ENCODE measurements around the gene KDM4F. TPM values are rescaled to one million over a fixed set of nuclear protein-coding genes. Genes with fewer than 3 reads are reported as not detected.
A peak's percentile ranks its signal among the peaks of the same experiment; 100 is the strongest.

Gene KDM4F
- total RNA-seq, 8 experiments from 2014 or later = 0.05 to 0.47 (median 0.18) TPM; not detected in 4

DNA sequence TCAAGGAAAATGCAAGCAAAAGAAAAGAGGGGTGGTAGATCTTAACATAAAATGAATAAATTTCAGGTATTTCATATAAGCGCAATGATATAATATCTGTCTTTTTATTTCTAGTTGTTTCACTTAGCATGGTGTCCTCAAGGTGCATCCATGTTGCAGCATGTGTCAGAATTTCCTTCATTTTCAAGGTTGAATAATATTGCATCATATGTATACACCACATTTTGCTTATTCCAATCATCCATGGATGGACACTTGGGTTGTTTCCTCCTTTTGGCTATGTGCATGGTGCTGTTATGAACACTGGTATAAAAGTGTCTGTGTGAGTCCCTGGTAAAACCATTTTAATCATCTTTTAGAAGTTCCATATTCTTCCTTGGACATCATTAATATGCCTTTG lies 7.0 kb upstream of the KDM4F start:
- no peak overlapping the region for H3K27ac ChIP-seq
- in situ Hi-C loops (cut with MboI; ENCODE audit: low pct_unique_long_range_greater_than_20kb in 2 of 9, low sequenced_read_pairs in 9 of 9, unreplicated experiment in 9 of 9) = no loop called here

DNA sequence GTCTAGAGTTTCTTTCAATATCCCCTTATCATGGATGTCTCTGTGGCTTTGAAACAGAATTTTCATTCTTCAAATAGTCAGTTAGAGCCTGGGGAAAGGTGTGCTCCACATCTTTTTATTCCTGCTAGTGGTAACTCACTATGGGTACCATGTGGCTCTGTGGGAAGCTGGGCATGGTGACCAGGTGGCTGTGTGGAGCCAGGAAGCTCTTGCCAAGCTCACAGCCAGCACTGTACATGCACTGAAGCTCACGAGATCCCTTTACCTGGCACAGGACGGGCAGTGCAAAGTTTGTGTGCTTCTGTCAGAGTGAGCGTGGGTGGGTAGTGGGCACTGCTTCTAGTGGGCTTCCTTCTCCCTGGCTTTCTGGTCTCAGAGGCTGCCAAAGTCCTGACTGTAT lies 6.3 kb upstream of the KDM4F start:
- Histone ChIP-seq H3K4me1 (replicated peaks in 1 of 2) (no peaks in the 10 kb centered on the region), H3K27ac (no peak overlapping the region), H3K4me3 (no peak overlapping the region)
- ATAC-seq (replicated peaks in 6 of 8) = no peak
- 79 to 100% methylated on average over 1 to 2 of the region's 3 CpGs; no CpG with 5 or more reads in 8 of the 10 experiments for WGBS, 10 experiments
- in situ Hi-C loops (cut with MboI; ENCODE audit: low pct_unique_long_range_greater_than_20kb in 2 of 9, low sequenced_read_pairs in 9 of 9, unreplicated experiment in 9 of 9) = no loop called here

More for the DNA sequence above, 7.0 kb upstream of the KDM4F start:
- no peak for ATAC-seq (replicated peaks in 6 of 8)
- Histone ChIP-seq H3K4me1 (replicated peaks in 1 of 2) (no peaks in the 10 kb centered on the region), H3K4me3 (no peak overlapping the region)
- WGBS, 10 experiments = 86 to 100% (median 100%) methylated on average over 1 of the region's 1 CpG; no CpG with 5 or more reads in 1 of the 10 experiments

DNA sequence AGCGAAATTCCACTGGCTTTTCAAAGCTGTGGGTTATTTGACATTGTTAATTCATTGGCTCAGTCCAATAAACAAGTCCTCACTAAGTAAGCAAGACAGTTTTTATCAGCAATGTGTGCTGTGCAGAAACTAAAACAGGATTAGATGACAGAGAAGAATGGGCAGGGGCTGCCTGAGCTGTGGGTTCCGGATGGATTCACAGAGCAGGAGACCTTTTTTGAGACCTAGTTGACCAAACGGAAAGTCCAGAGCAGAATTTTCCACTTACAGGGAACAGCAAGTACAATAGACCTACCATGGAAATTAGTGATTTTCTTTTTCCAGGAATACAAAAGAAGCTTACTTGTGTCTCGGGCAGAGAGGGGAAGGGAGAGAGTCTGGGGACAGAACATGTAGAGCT lies 5.2 kb upstream of the KDM4F start:
- Histone ChIP-seq H3K4me3 (no peak overlapping the region), H3K4me1 (replicated peaks in 1 of 2) (no peaks in the 10 kb centered on the region), H3K27ac (no peak overlapping the region)
- WGBS, 10 experiments = 40 to 100% (median 82%) methylated on average over 1 to 4 of the region's 4 CpGs
- ATAC-seq (replicated peaks in 6 of 8) = peak in 1 of 8 experiments; percentile 38
- in situ Hi-C loops (cut with MboI; ENCODE audit: low pct_unique_long_range_greater_than_20kb in 2 of 9, low sequenced_read_pairs in 9 of 9, unreplicated experiment in 9 of 9) = no loop called here

DNA sequence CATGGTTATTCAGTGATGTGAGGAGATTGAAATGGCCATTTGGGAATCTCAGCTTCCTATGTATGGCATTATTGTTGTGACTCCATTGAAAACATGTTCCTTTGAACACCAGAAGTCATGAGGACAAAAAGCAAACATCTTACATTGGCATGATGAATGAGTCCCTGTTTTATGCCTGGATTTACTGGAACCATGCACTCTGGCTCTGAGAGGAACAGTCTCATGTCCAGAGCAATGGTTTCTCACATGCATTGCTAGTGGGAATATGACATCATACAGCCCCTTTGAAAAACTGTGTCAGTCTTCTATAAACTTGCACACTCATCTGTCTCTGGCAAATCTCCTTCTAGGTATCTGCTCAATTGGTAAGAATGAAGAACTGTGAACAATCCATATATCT lies 3.4 kb upstream of the KDM4F start:
- in situ Hi-C loops (cut with MboI; ENCODE audit: low pct_unique_long_range_greater_than_20kb in 2 of 9, low sequenced_read_pairs in 9 of 9, unreplicated experiment in 9 of 9) = no loop called here
- Histone ChIP-seq H3K4me3 (no peak overlapping the region), H3K27ac (no peak overlapping the region), H3K4me1 (replicated peaks in 1 of 2) (no peaks in the 10 kb centered on the region)
- ATAC-seq (replicated peaks in 6 of 8) = peak in 5 of 8 experiments; percentile 31 to 73 (median 35)

DNA sequence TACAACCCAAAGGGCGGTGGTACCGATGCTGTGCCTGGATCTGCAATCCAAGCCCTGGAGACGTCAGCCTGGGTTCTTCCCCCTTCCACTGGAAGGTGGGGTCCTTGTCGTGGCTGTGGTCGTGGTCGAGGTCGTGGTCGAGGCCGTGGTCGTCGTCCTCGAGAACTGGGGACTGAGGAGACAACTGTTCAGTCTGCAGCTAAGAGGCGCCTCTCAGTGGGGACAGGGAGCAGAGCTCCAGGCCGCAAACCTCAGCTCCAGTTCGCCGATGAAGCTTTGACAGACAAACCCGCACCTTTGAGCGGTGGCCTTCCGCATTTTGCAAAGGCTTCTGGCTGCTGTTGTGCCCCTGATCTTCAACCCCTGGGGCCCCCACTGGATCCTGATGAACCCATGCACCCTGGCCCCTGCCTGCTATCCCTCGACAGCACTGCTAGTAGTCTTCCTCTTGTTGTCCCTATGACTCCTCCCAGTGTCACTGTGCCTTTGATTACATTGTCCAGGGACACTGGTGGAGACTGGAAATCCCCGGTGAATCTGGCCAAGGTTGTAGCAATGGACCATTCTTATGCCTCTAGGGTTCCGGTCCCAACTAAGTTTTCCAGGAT lies 1.5 kb downstream of the KDM4F start:
- 50 to 100% (median 97%) methylated on average over 1 to 11 of the region's 22 CpGs; no CpG with 5 or more reads in 3 of the 10 experiments for WGBS, 10 experiments
- Histone ChIP-seq H3K4me3 (no peak overlapping the region), H3K27ac (no peak overlapping the region), H3K4me1 (replicated peaks in 1 of 2) (no peaks in the 10 kb centered on the region)
- in situ Hi-C loops (cut with MboI; ENCODE audit: low pct_unique_long_range_greater_than_20kb in 2 of 9, low sequenced_read_pairs in 9 of 9, unreplicated experiment in 9 of 9) = loop anchor here in 2 of 9 experiments (25.0 kb wide), 1 partner anchor 712 kb away; no protein-coding TSS in a partner anchor
- no peak for ATAC-seq (replicated peaks in 6 of 8)

DNA sequence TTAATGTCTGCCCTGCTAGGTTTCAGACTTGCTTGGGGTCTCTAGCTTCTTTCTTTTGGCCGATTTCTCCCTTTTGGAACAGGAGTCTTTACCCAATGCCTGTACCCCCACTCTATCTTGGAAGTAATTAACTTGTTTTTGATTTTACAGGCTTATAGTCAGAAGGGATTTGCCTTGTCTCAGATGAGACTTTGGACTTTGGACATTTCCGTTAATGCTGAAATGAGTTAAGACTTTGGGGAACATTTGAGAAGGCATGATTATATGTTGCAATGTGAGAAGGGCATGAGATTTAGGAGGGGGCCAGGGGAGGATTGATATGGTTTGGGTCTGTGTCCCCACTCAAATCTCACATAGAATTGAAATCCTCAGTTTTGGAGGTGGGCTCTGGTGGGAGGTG lies 5.1 kb downstream of the KDM4F start:
- no peaks in the 10 kb centered on the region for H3K4me1 ChIP-seq (replicated peaks in 1 of 2)
- ATAC-seq (replicated peaks in 6 of 8) = no peak
- 72 to 100% (median 88%) methylated on average over 1 to 2 of the region's 2 CpGs; no CpG with 5 or more reads in 7 of the 10 experiments for WGBS, 10 experiments
- in situ Hi-C loops (cut with MboI; ENCODE audit: low pct_unique_long_range_greater_than_20kb in 2 of 9, low sequenced_read_pairs in 9 of 9, unreplicated experiment in 9 of 9) = loop anchor here in 2 of 9 experiments (25.0 kb wide), 1 partner anchor 708 kb away; no protein-coding TSS in a partner anchor
- no peak overlapping the region for H3K27ac ChIP-seq
- H3K4me3 ChIP-seq = no peak overlapping the region

DNA sequence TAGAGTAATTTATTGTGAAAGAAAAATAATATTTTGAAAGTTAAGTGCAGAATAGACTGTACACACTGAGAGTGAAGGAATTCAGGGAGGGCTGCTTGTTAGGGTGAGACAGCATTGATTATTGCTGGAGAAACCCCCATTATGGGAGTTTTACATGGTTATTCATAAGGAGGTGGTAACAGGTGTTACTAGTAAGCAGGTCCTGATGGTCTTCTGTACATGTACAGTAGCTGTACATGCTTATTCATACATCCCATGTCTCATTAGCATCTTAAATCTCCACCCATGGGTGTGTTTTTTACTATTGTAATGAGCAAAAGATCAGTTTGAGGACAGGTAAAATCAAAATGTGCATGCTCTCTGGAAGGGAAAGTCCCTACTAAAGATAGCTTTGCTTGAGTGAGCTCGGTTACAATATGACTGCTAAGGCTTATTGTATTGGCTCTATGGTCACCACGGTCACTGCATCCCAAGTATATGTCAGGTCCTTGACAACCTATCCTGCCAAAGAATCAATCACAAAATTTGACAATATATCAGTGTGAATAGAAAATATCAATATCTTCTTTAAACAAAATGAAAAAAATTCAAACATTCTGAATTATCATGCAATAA lies 6.2 kb downstream of the KDM4F start:
- H3K27ac ChIP-seq = no peak overlapping the region
- no peaks in the 10 kb centered on the region for H3K4me1 ChIP-seq (replicated peaks in 1 of 2)
- in situ Hi-C loops (cut with MboI; ENCODE audit: low pct_unique_long_range_greater_than_20kb in 2 of 9, low sequenced_read_pairs in 9 of 9, unreplicated experiment in 9 of 9) = loop anchor here in 2 of 9 experiments (25.0 kb wide), 1 partner anchor 707 kb away; no protein-coding TSS in a partner anchor
- no peak overlapping the region for H3K4me3 ChIP-seq
- 0 to 91% (median 30%) methylated on average over 1 to 2 of the region's 2 CpGs for WGBS, 10 experiments
- peak in 2 of 8 experiments; percentile 30 to 50 for ATAC-seq (replicated peaks in 6 of 8)

DNA sequence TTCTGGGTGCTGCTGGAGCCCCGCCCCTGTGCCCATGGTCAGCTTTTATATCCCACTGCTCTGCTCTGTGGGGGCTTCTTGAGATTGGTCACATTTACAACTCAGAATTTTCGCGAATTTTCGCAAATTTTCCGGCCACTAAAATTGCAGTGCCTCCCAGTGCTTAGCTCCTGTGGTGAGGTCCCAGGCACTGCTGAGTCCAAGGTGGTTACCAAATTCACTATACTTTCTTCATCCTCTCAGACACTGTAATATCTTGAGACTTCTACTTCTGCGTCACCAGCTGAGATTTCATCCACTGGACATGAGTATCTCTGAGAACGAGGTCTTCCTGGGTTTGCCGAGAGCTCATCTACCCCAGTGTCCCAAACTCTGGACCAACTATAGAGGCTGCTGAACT lies 8.7 kb downstream of the KDM4F start:
- Histone ChIP-seq H3K4me1 (replicated peaks in 1 of 2) (no peaks in the 10 kb centered on the region), H3K27ac (no peak overlapping the region), H3K4me3 (no peak overlapping the region)
- WGBS, 10 experiments = 60 to 100% (median 97%) methylated on average over 1 to 8 of the region's 8 CpGs; no CpG with 5 or more reads in 2 of the 10 experiments
- in situ Hi-C loops (cut with MboI; ENCODE audit: low pct_unique_long_range_greater_than_20kb in 2 of 9, low sequenced_read_pairs in 9 of 9, unreplicated experiment in 9 of 9) = loop anchor here in 2 of 9 experiments (25.0 kb wide), 1 partner anchor 704 kb away; no protein-coding TSS in a partner anchor
- ATAC-seq (replicated peaks in 6 of 8) = no peak

DNA sequence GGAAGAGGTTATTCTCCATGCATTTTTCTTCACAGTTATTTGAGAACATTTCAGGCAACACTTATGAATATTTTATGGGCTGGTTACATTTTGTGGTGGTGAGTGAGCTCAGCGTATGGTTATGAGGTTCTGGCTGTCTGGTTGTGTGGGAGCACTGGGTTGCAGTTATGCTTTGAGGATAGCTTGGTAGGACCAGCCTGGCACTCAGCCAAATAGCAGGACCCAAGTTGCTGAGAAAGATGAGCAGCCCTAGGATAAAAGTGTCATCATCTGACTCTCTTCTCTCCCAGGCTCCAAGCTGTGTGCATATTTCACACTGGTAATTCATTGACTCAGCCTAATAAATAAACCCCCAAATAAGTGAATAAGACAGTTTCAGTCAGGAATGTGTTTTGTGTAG lies 9.4 kb downstream of the KDM4F start:
- in situ Hi-C loops (cut with MboI; ENCODE audit: low pct_unique_long_range_greater_than_20kb in 2 of 9, low sequenced_read_pairs in 9 of 9, unreplicated experiment in 9 of 9) = loop anchor here in 2 of 9 experiments (25.0 kb wide), 1 partner anchor 704 kb away; no protein-coding TSS in a partner anchor
- Histone ChIP-seq H3K4me1 (replicated peaks in 1 of 2) (no peaks in the 10 kb centered on the region), H3K4me3 (no peak overlapping the region), H3K27ac (no peak overlapping the region)
- 22 to 100% (median 80%) methylated on average over 1 of the region's 1 CpG; no CpG with 5 or more reads in 3 of the 10 experiments for WGBS, 10 experiments
- peak in 3 of 8 experiments; percentile 44 to 78 (median 76) for ATAC-seq (replicated peaks in 6 of 8)

DNA sequence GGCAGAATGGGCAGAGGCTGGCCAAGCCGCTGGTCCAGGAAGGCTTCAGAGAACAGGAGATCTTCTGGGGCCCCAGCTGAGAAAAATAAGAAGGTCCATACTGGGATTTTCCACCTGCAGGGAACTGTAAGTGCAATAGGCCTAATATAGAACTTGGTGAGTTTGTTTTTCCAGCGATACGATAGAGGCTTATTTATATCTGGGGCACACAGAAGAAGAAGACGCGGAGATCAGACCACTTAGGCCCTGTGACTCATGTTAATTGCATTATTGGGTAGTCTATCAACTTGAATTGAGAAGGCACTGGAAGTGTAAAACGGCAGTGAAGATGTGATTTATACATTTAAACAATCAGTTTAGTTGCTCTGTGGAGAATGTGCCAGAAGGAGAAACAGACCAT lies 9.8 kb downstream of the KDM4F start:
- no peak overlapping the region for H3K4me3 ChIP-seq
- in situ Hi-C loops (cut with MboI; ENCODE audit: low pct_unique_long_range_greater_than_20kb in 2 of 9, low sequenced_read_pairs in 9 of 9, unreplicated experiment in 9 of 9) = loop anchor here in 2 of 9 experiments (25.0 kb wide), 1 partner anchor 703 kb away; no protein-coding TSS in a partner anchor
- no peak overlapping the region for H3K27ac ChIP-seq
- ATAC-seq (replicated peaks in 6 of 8) = peak in 2 of 8 experiments; percentile 36 to 87
- WGBS, 10 experiments = 75 to 100% (median 87%) methylated on average over 2 to 6 of the region's 6 CpGs
- H3K4me1 ChIP-seq (replicated peaks in 1 of 2) = no peaks in the 10 kb centered on the region

DNA sequence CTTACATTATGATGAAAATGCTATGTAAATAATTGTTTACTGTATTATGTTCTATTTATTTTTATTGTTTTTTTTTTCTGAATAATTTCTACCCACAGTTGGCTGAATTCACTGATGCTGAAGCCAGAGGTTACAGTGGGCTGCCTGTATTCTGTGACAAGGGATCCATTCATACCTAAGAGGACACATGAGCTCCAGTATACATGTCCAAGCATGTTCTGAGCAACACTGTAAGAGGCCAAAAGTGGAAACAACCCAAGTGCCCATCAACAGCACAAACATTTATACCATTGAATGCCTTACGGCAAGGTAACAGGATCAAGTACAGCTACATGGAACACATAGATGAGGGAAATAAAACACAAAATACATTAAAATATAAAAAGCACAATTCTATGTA lies 16.1 kb downstream of the KDM4F start:
- WGBS, 10 experiments = 80 to 100% (median 100%) methylated on average over 1 of the region's 1 CpG; no CpG with 5 or more reads in 2 of the 10 experiments
- ATAC-seq (replicated peaks in 6 of 8) = peak in 1 of 8 experiments; percentile 5
- in situ Hi-C loops (cut with MboI; ENCODE audit: low pct_unique_long_range_greater_than_20kb in 2 of 9, low sequenced_read_pairs in 9 of 9, unreplicated experiment in 9 of 9) = loop anchor here in 2 of 9 experiments (25.0 kb wide), 1 partner anchor 697 kb away; no protein-coding TSS in a partner anchor

DNA sequence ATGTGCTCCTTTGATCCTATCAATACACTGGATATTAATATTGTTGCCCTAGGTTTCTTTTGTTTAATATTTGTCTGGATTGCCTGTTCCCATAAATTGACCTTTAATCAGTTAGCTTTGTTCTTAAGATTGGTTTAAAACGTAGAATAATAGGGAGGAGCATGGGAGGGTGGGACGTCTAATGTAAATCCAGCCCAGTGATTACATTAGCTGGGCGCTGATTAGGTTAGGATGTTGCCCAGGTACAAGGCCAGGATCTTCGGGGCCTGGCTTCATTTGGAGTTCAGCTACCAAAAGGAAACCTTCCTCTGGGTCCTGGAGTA lies 17.5 kb downstream of the KDM4F start, which contains the start of gene SRSF8:
Gene SRSF8, plus strand, starts transcription at position 204 of the 323 bp plus-strand sequence. CDS start 308 bp downstream, outside the sequence.
- 0% methylated on average over 1 to 2 of the region's 4 CpGs; no CpG with 5 or more reads in 8 of the 10 experiments for WGBS, 10 experiments
- peaks cover 0 to 5% of the 10 kb centered on the region in 2 donors for H3K4me1 ChIP-seq (replicated peaks in 1 of 2)
- peak within 1 kb of the TSS; percentile 98 for H3K27ac ChIP-seq
- peak in 3 of 8 experiments; percentile 28 to 48 (median 42) for ATAC-seq (replicated peaks in 6 of 8)
- peak within 1 kb of the TSS; percentile 71 to 98 (median 91) for H3K4me3 ChIP-seq
- in situ Hi-C loops (cut with MboI; ENCODE audit: low pct_unique_long_range_greater_than_20kb in 2 of 9, low sequenced_read_pairs in 9 of 9, unreplicated experiment in 9 of 9) = loop anchor here in 2 of 9 experiments (25.0 kb wide), 1 partner anchor 696 kb away; no protein-coding TSS in a partner anchor

More for the DNA sequence above, 16.1 kb downstream of the KDM4F start:
- Histone ChIP-seq H3K27ac (no peak overlapping the region), H3K4me1 (replicated peaks in 1 of 2) (peaks cover 0 to 5% of the 10 kb centered on the region in 2 donors), H3K4me3 (no peak overlapping the region)

Measured in motor neuron (in vitro differentiated cells).